OCI-LY1 (cell line): ENCODE measurements around the gene SHROOM2.

ENCODE experiments used
- H2AFZ ChIP-seq: fragments of 200-600 bp; sonication (generic), shearing (Covaris generic); 2 replicates; pipeline ENCODE4 v1.6.0; 2014; ENCODE audit warnings: antibody characterized with exemption, mild to moderate bottlenecking, low read length
- H3F3A ChIP-seq: fragments of 200-600 bp; sonication (generic), shearing (Covaris generic); 2 replicates; pipeline ENCODE4 v1.6.0; 2014; ENCODE audit warnings: mild to moderate bottlenecking, antibody characterized with exemption, low read length, moderate library complexity; ENCODE audit not compliant: insufficient read depth
- H3K27ac ChIP-seq: fragments of 200-600 bp; sonication (generic); 2 replicates; pipeline ENCODE4 v1.5.1; 2014; ENCODE audit warnings: low read length, mixed run types, mild to moderate bottlenecking, low read depth; ENCODE audit not compliant: poor library complexity, severe bottlenecking
- H3K27me3 ChIP-seq: fragments of 200-600 bp; sonication (generic); 2 replicates; pipeline ENCODE4 v1.6.0; 2014; ENCODE audit warnings: antibody characterized with exemption, mild to moderate bottlenecking, low read length, moderate library complexity; ENCODE audit not compliant: insufficient read depth
- H3K36me3 ChIP-seq: fragments of 200-600 bp; sonication (generic); 2 replicates; pipeline ENCODE4 v1.6.1; 2014; ENCODE audit warnings: mild to moderate bottlenecking, antibody characterized with exemption, low read length, moderate library complexity, mixed read lengths; ENCODE audit not compliant: insufficient read depth
- H3K4me1 ChIP-seq: fragments of 200-600 bp; sonication (generic); 2 replicates; pipeline ENCODE4 v1.5.1; 2014; ENCODE audit warnings: mild to moderate bottlenecking, low read length, moderate library complexity; ENCODE audit not compliant: insufficient read depth, severe bottlenecking
- H3K4me2 ChIP-seq: fragments of 200-600 bp; sonication (generic), shearing (Covaris generic); 2 replicates; pipeline ENCODE4 v1.6.1; 2014; ENCODE audit warnings: low read length
- H3K4me3 ChIP-seq: fragments of 200-600 bp; sonication (generic); 2 replicates; pipeline ENCODE4 v1.5.1; 2014; ENCODE audit warnings: low read length, low read depth, mild to moderate bottlenecking, mixed read lengths; ENCODE audit not compliant: poor library complexity, severe bottlenecking
- H3K79me2 ChIP-seq: fragments of 200-600 bp; shearing (Covaris generic); 2 replicates; pipeline ENCODE4 v1.6.1; 2016; ENCODE audit warnings: mixed run types, low read length, mixed read lengths; ENCODE audit not compliant: insufficient read depth
- H3K9ac ChIP-seq: fragments of 200-600 bp; sonication (generic), shearing (Covaris generic); 2 replicates; pipeline ENCODE4 v1.6.1; 2014; ENCODE audit warnings: mild to moderate bottlenecking, low read length, mixed read lengths
- H3K9me2 ChIP-seq: fragments of 200-600 bp; sonication (generic), shearing (Covaris generic); 2 replicates; pipeline ENCODE4 v1.6.1; 2014; ENCODE audit warnings: low read depth, mild to moderate bottlenecking, low read length, mixed read lengths
- H3K9me3 ChIP-seq: fragments of 200-600 bp; shearing (Covaris generic); 2 replicates; pipeline ENCODE4 v1.6.1; 2014; ENCODE audit warnings: low read length, mixed read lengths
- H4K20me1 ChIP-seq: fragments of 200-600 bp; sonication (generic), shearing (Covaris generic); 2 replicates; pipeline ENCODE4 v1.6.0; 2016; ENCODE audit warnings: mild to moderate bottlenecking, low read length; ENCODE audit not compliant: insufficient read depth
- CTCF ChIP-seq: fragments of 200-600 bp; sonication (generic), shearing (Covaris generic); IDR thresholded peaks from 2 replicates; pipeline ENCODE4 v1.5.1; 2017; ENCODE audit warnings: mild to moderate bottlenecking, antibody characterized with exemption, low read length, moderate library complexity, mixed read lengths
- EZH2 ChIP-seq: fragments of 200-600 bp; sonication (generic), shearing (Covaris generic); IDR thresholded peaks from 2 replicates; pipeline ENCODE4 v1.8.0; 2017; ENCODE audit warnings: borderline replicate concordance, mixed run types, mild to moderate bottlenecking, antibody characterized with exemption, low read length, moderate library complexity, mixed read lengths

The SHROOM2 gene

GRCh38 chrX:9955506-9955905, 169.3 kb downstream of the SHROOM2 start:
- TF ChIP-seq EZH2 = no peak
- TF ChIP-seq CTCF = no peak
- Histone ChIP-seq H3K4me3 (no peak overlapping the region), H3K79me2 (no peaks in the 10 kb centered on the region), H3F3A (no peaks in the 10 kb centered on the region), H4K20me1 (no peaks in the 10 kb centered on the region), H3K27ac (no peak overlapping the region), H3K9me2 (no peaks in the 10 kb centered on the region), H3K27me3 (no peaks in the 10 kb centered on the region), H2AFZ (no peak overlapping the region), H3K9me3 (no peaks in the 10 kb centered on the region), H3K4me1 (no peaks in the 10 kb centered on the region), H3K9ac (no peak overlapping the region), H3K4me2 (no peak overlapping the region), H3K36me3 (no peaks in the 10 kb centered on the region)

GRCh38 chrX:9957743-9958142, 171.5 kb downstream of the SHROOM2 start:
- no peak overlapping the region for H3K4me3 ChIP-seq

GRCh38 chrX:9958183-9958582, 172.0 kb downstream of the SHROOM2 start:
- H2AFZ ChIP-seq = no peak overlapping the region
- H3K27ac ChIP-seq = no peak overlapping the region
- no peak overlapping the region for H3K4me3 ChIP-seq
- no peaks in the 10 kb centered on the region for H3F3A ChIP-seq
- no peaks in the 10 kb centered on the region for H3K79me2 ChIP-seq
- no peaks in the 10 kb centered on the region for H3K9me2 ChIP-seq
- H3K9me3 ChIP-seq = no peaks in the 10 kb centered on the region
- no peaks in the 10 kb centered on the region for H3K27me3 ChIP-seq
- TF ChIP-seq EZH2 (no peak), CTCF (no peak)
- H3K4me1 ChIP-seq = no peaks in the 10 kb centered on the region
- no peaks in the 10 kb centered on the region for H3K36me3 ChIP-seq
- no peak overlapping the region for H3K9ac ChIP-seq
- no peak overlapping the region for H3K4me2 ChIP-seq
- H4K20me1 ChIP-seq = no peaks in the 10 kb centered on the region

More at GRCh38 chrX:9957743-9958142, 171.5 kb downstream of the SHROOM2 start:
- Histone ChIP-seq H3F3A (no peaks in the 10 kb centered on the region), H3K79me2 (no peaks in the 10 kb centered on the region), H3K27me3 (no peaks in the 10 kb centered on the region), H3K4me2 (no peak overlapping the region), H2AFZ (no peak overlapping the region), H4K20me1 (no peaks in the 10 kb centered on the region), H3K9me3 (no peaks in the 10 kb centered on the region), H3K9ac (no peak overlapping the region), H3K27ac (no peak overlapping the region), H3K36me3 (no peaks in the 10 kb centered on the region), H3K4me1 (no peaks in the 10 kb centered on the region), H3K9me2 (no peaks in the 10 kb centered on the region)
- TF ChIP-seq EZH2 = no peak
- 0 out of 2 replicates have a peak, but pooled peaks have one; percentile 6 for TF ChIP-seq CTCF
